Skeletal muscle cell (primary cell): ENCODE results near the gene COA6.
"Not testable (repeated sequence)": the region's sequence is repeated elsewhere in the genome, so short reads cannot be mapped to it uniquely, and the experiment has no call there.

ENCODE experiments used
- DNase-seq: peaks from one replicate; pipeline ENCODE4 v3.0.0-alpha.2; 2010; ENCODE audit warnings: low read depth
- H3K4me3 ChIP-seq: 2 replicates; pipeline ENCODE4 v1.5.1; 2011; ENCODE audit warnings: low read depth, mild to moderate bottlenecking, control low read depth, low read length, moderate library complexity

The COA6 gene, protein sequence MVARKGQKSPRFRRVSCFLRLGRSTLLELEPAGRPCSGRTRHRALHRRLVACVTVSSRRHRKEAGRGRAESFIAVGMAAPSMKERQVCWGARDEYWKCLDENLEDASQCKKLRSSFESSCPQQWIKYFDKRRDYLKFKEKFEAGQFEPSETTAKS

DNA sequence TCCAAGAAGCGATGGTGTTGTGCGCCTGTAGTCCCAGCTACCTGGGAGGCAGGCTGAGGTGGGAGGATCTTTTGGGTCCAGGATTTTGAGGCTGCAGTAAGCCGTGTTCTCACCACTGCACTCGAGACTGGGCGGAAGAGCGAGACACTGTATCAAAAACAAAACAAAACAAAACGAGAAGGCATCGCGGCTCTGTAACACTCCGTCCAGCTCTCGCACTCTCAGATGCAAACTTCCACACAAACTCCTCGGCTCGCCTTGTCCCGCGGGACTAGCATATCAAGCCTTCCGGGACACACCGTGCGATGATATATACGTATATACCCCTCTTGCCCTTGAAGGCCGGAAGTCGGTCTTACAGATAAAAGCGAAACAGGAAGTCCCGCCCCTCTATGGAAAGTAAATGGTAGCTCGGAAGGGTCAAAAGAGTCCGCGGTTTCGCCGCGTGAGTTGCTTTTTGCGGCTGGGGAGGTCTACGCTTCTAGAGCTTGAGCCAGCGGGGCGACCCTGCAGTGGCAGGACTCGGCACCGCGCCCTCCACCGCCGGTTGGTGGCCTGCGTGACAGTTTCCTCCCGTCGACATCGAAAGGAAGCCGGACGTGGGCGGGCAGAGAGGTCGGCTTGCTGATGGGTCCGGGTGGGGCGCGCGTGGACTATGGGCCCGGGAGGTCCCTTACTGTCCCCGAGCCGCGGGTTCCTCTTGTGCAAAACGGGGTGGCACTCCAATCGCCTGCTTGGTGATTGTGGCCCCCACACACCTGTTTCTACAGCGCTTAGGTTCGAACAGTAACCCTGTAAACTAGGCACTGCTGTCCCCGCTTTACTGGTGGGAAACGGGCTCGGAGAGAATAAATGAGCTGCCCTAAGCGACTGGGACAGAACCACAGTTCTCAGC is at the start of gene COA6:
Gene COA6 (plus strand): TSS at position 393 of the 895 bp plus-strand sequence. CDS start 11 bp downstream, at position 404.
- peak within 1 kb of the TSS; percentile 80 for H3K4me3 ChIP-seq

DNA sequence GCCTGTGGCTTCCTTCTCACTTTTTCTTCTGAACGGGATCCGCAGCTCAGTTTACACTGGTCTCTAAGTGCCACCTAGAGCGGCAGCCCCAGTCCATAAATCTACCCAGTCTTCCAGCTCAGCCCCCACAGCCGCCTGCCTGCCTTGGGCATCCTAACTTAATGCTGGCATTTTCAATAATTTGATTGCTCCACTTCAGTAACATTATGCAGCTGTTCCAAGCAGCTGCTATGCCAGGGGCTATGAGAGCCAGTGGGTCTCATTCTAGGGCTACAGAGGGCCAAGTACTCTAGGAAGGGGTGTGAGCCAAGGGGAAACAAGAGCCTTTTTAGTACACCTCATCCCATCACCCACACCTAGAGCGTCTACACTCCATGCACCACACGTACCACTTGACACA is 48.4 kb upstream of the COA6 start:
- no peak for DNase-seq
- H3K4me3 ChIP-seq, result no peak overlapping the region

More for the DNA sequence above, at the start of gene COA6:
- peak; percentile 92 for DNase-seq

DNA sequence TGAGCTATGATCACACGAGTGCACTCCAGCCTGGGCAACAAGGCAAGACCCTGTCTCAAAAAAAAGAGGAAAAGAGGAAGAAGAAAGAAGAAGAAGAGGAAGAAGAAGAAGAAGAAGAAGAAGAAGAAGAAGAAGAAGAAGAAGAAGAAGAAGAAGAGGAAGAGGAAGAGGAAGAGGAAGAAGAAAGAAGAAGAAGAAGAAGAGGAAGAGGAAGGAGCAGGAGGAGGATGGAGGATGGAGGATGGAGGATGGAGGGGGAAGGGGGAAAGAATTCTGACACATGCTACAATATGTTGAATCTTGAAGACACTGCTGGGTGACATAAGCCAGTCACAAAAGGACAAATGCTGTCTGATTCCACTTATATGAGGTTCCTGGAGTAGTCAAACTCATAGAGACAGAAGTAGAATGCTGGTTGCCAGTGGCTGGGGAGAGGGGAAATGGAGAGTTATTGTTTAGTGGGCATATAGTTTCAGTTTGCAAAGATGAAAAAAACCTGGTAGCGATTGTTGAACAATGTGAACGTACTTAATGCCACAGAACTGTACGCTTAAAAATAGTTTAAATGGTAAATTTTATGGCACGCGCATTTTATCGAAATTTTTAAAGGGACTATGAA is 47.3 kb upstream of the COA6 start:
- no peak for DNase-seq
- peak overlapping the region; percentile 40 for H3K4me3 ChIP-seq

DNA sequence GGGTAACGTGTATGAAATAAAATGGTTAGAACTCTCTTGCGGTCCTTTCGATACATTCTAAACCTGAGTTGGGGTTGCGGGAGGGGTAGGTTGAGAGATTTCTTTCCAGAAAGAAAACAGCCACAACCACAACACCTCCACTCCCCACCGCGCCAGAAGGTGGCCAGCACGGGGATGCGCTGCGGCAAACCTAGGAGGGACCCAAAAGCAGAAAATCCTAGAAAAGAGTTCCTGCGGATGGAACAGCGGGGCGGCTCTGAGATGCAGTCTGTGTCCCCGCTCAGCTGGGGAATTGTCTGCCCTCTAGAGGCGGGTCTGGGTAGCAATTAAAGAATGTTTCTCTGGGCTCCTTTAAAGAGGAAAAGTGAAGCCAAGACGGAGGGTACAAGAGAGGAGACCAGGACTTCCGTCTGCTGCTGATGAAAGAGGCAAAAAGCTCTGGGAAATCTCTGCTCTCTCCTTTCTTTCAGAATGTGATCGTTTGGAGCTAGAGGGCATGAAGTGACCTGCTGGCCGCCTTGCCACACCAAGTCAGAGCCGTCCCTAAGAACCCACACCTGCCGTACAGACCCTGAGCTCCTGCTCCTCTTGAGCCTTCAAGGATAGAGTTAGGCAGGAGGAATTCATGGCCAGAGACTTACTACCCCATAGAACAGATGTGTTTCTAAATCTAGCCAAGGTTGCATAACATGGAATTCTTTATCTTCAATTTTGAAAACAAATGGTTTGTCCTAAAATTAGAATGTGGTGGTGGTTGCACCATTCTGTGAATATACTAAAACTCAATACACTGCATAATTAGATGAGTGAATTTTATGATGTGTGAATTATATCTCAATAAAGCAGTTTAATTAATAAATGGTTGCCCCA is 46.5 kb upstream of the COA6 start:
- H3K4me3 ChIP-seq, result peak overlapping the region; percentile 40

DNA sequence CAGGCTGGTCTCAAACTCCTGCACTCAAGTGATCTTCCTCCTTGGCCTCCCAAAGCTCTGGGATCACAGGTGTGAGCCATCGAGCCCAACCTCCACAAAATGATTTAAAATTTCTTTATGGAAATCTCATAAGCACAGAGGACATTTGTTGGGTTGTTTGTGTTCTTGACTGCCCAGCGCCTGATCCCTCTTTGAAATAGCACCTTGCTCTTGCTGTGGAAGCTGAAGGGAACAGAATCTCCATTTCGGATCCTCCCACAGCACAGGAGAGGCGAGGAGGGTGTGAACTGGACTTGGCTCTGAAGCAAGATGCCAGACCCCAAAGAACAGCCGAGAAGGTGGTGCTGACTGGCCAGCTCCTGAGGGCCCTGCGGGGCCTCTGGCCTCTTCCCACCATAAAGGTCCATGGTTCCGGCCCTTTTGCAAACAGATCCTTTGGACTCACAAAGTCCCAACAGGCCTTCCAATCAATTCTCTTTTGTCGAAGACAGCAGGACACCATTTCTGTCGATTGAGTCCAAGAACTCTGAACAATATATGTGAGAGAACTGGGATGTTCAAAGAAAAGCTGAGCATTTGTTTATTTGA is 45.6 kb upstream of the COA6 start:
- H3K4me3 ChIP-seq, result no peak overlapping the region
- no peak for DNase-seq

More for the DNA sequence above, 46.5 kb upstream of the COA6 start:
- no peak for DNase-seq

DNA sequence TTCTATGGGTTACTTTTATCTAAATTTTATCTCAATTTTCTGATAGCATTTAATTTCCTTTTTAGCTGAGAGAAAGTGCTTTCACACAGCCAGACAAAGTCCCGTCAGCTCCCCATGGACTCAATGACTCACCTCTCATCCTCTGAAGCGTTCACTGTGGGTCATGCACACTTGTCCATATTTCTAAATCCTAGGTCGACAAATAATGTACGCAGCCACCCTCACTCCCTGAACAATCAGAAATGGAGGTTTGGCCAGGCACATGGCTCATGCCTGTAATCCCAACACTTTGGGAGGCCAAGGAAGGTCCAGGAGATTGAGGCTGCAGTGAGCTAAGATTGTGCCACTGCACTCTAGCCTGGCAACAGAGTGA is 42.4 kb upstream of the COA6 start:
- peak; percentile 41 for DNase-seq
- no peak overlapping the region for H3K4me3 ChIP-seq

DNA sequence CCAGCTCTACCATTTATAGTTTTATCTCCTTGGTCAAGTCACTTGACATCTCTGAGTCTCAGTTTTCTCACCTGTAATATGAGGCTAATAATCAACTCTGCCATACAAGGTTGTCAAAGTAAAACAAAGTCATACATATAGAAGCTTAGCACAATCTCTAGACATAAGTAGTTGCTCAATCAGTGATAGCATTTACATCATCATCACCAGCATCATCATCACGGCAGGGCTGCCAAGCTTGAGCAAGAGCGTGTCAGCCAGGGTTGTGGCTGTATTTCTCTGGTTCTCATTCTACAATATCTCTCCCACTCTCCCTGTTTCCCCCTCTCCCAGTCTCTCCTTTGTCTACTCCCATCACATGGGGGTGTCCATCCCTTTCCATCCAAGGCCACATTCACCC is 41.7 kb upstream of the COA6 start:
- peak; percentile 51 for DNase-seq
- no peak overlapping the region for H3K4me3 ChIP-seq

DNA sequence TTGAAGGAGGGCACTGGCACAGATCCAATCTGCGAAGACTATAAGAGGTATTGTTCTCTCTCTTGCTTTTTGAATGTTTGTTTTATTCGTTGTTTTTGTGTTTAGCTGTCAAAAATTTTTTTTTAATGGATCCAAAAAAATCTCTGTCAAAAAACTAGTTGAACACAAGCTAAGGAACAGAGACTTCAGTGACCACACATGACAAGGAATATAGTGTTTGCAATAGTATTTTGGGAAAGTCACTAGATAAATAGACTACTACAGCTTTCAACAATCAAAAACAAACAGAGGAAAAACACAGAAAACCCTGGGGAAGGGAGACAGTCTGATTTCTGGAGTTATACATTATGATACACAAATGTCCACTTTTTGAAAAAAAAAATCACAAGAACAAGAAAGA is 36.9 kb upstream of the COA6 start:
- no peak overlapping the region for H3K4me3 ChIP-seq
- no peak for DNase-seq

DNA sequence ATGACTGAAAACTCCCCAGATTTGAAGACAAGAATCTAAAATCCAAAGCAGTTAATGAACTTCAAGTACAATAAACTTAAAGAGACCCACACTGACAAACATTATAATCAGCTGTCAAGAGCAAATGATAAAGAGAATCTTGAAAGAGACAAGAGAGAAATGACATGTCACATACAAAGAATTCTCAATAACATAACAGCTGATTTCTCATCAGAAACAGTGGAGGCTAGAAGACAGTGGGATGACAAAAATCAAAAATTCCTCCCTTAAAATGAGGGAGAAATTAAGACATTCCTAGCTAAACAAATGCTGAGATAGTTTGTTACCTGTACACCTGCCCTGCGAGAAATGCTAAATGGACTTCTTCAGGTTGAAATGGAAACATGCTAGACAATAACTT is 36.0 kb upstream of the COA6 start:
- no peak overlapping the region for H3K4me3 ChIP-seq

DNA sequence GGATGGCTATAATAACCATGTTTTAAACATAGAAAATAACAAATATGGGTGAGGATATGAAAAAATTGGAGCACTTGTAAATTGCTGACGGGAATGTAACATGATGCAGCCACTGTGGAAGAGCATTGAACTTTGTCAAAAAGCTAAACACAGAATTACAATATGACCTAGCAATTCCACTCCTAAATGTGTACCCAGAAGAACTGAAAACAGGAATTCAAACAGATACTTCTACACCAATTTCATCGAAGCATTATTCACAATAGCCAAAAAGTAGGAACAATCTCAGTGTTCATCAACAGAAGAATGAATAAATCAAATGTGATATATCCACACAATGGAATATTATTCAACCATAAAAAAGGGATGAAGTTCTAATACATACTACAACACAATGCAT is 32.7 kb upstream of the COA6 start:
- DNase-seq, result no peak
- no peak overlapping the region for H3K4me3 ChIP-seq

More for the DNA sequence above, 36.0 kb upstream of the COA6 start:
- DNase-seq, result no peak

DNA sequence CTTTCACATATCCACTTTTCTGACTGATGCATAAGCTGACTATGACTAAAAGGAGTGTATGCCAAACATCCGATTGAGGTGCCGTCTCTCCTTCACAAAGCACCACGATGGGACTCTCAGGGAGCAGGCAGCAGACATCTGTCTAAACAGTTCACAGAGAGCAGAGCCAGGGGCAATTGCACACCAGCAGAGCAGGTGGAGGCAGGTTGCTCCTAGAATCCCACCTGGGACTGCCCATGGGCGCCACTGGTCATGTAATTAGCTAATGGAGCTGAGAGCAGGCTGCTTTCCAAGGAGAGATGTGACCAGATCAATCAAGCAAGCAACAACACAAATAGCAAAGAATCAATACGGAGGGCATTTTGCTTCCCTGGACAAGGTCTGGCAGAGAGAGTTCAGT is 30.5 kb upstream of the COA6 start:
- no peak overlapping the region for H3K4me3 ChIP-seq
- DNase-seq, result no peak

DNA sequence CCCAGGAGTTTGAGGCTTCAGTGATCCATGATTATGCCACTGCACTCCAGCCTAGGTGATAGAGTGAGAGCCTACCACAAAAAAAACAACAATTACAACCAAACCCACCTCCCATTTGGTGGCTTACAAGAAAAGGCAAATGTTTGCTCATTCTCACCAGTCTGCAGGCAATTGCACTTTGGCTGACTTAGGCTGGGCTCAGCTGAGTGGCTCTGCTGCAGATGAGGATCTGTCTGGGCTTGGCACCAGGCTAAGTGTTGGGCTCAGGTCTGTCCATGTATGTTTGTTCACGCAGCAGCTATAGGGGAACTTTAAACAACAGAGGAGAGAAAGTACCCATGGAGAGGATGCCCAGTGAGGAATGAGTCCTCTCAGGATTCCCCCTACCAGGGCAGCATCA is 28.0 kb upstream of the COA6 start:
- DNase-seq, result no peak
- H3K4me3 ChIP-seq, result no peak overlapping the region

DNA sequence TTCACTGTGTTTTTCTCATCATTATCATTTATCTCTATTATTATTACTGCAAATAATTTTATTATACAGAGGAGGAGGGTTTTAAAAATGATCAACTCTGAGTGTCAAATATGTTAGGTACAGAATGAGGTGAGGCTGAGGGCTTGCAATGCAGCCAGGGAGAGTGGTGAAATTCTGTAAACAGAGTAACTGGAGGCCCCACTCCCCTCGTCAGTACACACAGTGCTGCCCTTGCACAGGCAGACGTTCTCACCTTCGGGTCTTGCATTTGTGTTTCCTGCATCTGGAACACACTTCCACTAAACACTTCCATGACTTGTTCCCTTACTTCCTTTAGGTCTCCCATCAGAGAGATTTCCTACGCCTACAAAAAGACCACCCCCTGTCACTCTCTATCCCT is 24.3 kb upstream of the COA6 start:
- H3K4me3 ChIP-seq, result no peak overlapping the region
- no peak for DNase-seq

DNA sequence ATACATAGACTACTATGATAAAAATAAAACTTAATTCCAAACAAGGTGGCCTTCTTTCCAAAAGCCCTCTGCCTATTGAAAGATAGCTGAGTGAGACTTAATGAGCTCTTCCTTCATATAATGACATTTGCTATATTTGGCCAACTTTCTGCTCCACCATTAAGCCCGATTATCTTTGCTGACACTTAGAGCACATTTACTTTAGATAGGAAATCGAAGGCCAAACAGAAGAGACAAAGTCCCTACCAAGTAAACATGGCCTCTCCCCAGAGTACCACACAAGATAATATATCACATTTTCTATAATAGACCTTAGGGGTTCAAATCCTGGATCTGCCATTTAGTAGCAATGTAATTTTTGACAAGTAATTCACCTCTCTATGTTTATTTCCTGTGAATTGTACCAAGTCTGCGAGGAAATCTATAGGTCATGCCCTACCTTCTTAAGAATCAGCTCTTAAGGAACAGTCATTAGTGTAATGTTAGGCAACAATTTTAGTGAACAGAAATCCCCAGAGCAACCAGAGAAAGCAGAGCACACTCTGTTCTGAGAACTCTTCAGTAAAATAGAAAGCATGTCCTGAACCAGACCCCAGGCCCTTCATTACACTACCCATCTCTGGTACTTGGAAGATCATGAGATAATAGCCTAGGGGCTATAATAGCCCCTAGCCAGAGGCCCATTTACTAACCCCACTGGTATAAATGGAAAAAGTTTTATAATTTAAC is 17.3 kb upstream of the COA6 start:
- H3K4me3 ChIP-seq, result no peak overlapping the region
- DNase-seq, result no peak

DNA sequence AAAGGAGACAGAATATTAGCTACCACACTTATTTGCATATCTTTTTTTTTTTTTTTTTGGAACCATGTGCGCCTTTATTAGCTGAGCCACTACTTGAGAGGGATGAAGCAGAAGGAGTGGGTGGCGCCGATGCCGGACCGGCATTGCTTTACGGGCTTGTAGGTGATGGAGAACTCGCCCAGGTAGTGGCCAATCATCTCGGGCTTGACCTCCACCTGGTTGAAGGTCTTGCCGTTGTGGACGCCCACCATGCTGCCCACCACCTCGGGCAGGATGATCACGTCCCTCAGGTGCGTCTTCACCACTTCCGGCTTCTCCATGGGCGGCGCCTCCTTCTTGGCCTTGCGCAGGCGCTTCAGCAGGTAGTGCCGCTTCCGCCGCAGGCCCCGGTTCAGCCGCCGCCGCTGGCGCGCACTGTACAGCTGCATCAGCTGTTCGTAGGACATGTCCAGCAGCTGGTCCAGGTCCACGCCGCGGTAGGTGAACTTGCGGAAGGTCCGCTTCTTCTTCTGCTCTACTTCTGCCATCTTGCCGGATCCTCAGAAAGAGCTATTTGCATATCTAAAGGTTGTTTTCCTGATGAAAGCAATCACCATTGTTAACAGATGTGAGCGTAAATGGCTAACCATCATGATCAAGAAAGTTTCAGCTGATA is 16.5 kb upstream of the COA6 start:
- H3K4me3 ChIP-seq, result peak overlapping the region; percentile 6
- DNase-seq, result not testable (repeated sequence)

DNA sequence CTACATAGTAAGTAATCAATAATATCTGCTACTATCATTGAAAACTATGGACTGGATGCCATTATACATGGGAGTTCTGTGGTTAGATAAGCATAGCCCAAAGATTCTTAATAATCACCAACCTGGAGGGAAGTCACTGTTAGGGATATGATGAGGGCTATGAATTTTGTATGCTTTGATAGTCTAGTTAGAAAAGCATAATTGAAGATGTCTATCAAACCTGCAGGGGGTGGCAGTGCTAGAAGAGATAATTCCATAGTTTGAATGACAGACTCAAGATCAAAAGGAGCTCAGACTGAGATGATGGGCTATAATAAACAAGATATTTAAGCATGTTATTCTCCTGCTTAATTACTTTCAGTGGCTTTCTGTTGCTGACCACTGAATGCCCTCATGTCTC is 15.4 kb upstream of the COA6 start:
- H3K4me3 ChIP-seq, result no peak overlapping the region
- no peak for DNase-seq

DNA sequence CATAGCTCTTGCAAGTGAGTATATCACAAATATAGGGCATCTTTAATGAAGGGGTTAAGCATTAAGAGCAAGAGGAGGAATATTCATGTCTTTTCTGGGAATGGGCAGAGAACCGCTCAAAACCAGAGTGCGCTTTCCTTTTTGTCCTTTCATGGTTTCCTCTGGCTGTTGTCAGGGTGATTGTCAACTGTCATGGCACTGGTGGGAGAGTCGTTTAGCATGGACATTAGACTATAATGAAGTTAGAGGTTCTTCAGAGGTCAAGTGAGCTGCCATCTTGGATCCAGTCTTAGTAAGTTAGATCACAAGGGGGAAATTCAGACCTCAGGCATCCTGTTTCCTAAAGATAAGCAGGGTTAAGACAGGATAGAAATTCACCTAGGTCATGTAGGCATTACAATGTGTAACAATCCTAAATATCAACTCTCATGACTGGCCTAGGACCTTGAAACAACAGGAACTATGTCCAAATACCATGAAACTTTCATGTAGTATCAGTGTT is 12.1 kb upstream of the COA6 start:
- H3K4me3 ChIP-seq, result no peak overlapping the region
- no peak for DNase-seq

DNA sequence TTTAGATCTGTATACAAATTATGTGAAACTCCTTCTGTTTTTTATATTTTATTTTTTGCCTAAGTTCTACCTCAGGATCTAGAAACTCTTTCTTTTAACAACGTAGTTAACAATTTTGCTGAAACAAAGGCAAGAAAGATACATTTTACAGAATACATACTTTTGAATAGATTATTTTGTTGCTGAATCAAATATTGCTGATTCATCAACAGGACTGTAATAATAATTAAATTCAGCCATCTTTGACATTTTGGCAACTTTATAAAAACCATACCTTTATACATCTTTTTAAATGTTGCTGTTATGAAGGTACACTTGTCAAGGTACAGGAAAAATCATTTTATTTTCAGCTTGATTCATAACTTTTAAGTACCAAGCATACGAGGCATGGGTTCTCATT is 10.7 kb upstream of the COA6 start:
- no peak overlapping the region for H3K4me3 ChIP-seq
- DNase-seq, result no peak
